Mesenchymal stem cell (in vitro differentiated cells and primary cell): Measurements from ENCODE around the gene CLCN4.

ENCODE experiments used
- DNase-seq: peaks from one replicate; pipeline ENCODE4 v3.0.0-alpha.2; 2013
- H2AFZ ChIP-seq: one replicate; pipeline ENCODE4 v1.6.1; 2013; ENCODE audit warnings: low read depth, mild to moderate bottlenecking, control low read depth, inconsistent platforms, low read length, moderate library complexity
- H2AK5ac ChIP-seq: 2 replicates; pipeline ENCODE4 v1.6.1; 2013; ENCODE audit warnings: low read length, moderate library complexity, mild to moderate bottlenecking, inconsistent platforms; ENCODE audit not compliant: severe bottlenecking
- H2BK120ac ChIP-seq: one replicate; pipeline ENCODE4 v1.6.1; 2013; ENCODE audit warnings: low read depth, mild to moderate bottlenecking, inconsistent platforms, low read length, moderate library complexity
- H2BK12ac ChIP-seq, 2 experiments: one replicate each; pipeline ENCODE4 v1.6.1; 2013; ENCODE audit warnings: inconsistent platforms in 2 of 2, low read length in 2 of 2, mild to moderate bottlenecking in 2 of 2, moderate library complexity in 2 of 2, control low read depth in 1 of 2
- H2BK15ac ChIP-seq: one replicate; pipeline ENCODE4 v1.6.1; 2013; ENCODE audit warnings: mild to moderate bottlenecking, low read depth, inconsistent platforms; ENCODE audit not compliant: poor library complexity, severe bottlenecking
- H2BK5ac ChIP-seq: 2 replicates; pipeline ENCODE4 v1.6.1; 2013; ENCODE audit warnings: low read depth, mild to moderate bottlenecking, low read length, control low read depth, inconsistent platforms; ENCODE audit not compliant: poor library complexity, severe bottlenecking
- H3K14ac ChIP-seq, 2 experiments: one replicate each; pipeline ENCODE4 v1.6.1; 2013; ENCODE audit warnings: inconsistent platforms in 2 of 2, low read length in 2 of 2, control low read depth in 1 of 2, mild to moderate bottlenecking in 1 of 2, moderate library complexity in 1 of 2
- H3K18ac ChIP-seq, 2 experiments: one replicate each; pipeline ENCODE4 v1.6.1; 2013; ENCODE audit warnings: inconsistent platforms in 2 of 2, low read length in 2 of 2, control low read depth in 1 of 2, low read depth in 1 of 2, mild to moderate bottlenecking in 1 of 2
- H3K23ac ChIP-seq, 2 experiments: one replicate each; pipeline ENCODE4 v1.6.1; 2013; ENCODE audit warnings: inconsistent platforms in 2 of 2, low read length in 2 of 2, mild to moderate bottlenecking in 2 of 2, moderate library complexity in 2 of 2, control low read depth in 1 of 2
- H3K27ac ChIP-seq: 2 replicates; pipeline ENCODE4 v1.5.1; 2013; ENCODE audit warnings: mild to moderate bottlenecking, moderate library complexity, low read length, control low read depth, inconsistent platforms; ENCODE audit not compliant: poor library complexity, severe bottlenecking
- H3K27me3 ChIP-seq, 2 experiments: 2 replicates each; pipeline versions ENCODE4 v1.6.1 to v1.7.0; 2013; ENCODE audit warnings: low read length in 2 of 2, mild to moderate bottlenecking in 2 of 2, moderate library complexity in 2 of 2, control low read depth in 1 of 2, inconsistent platforms in 1 of 2; ENCODE audit not compliant: control insufficient read depth in 1 of 2, insufficient read depth in 1 of 2
- H3K36me3 ChIP-seq, 2 experiments: 2 replicates each; pipeline versions ENCODE4 v1.6.1 to v1.7.0; 2013; ENCODE audit warnings: low read length in 2 of 2, control low read depth in 1 of 2, inconsistent platforms in 1 of 2, low read depth in 1 of 2, mild to moderate bottlenecking in 1 of 2; ENCODE audit not compliant: insufficient read depth in 2 of 2, control insufficient read depth in 1 of 2
- H3K4ac ChIP-seq, 2 experiments: one replicate each; pipeline ENCODE4 v1.6.1; 2013; ENCODE audit warnings: inconsistent platforms in 2 of 2, low read length in 2 of 2, mild to moderate bottlenecking in 2 of 2, moderate library complexity in 2 of 2, control low read depth in 1 of 2, low read depth in 1 of 2
- H3K4me1 ChIP-seq: 2 replicates; pipeline ENCODE4 v1.6.1; 2013; ENCODE audit warnings: low read depth, low read length, control low read depth; ENCODE audit not compliant: control insufficient read depth, insufficient read depth
- H3K4me2 ChIP-seq: 2 replicates; pipeline ENCODE4 v1.6.1; 2013; ENCODE audit warnings: low read length, mild to moderate bottlenecking, inconsistent platforms; ENCODE audit not compliant: poor library complexity, severe bottlenecking
- H3K4me3 ChIP-seq, 2 experiments: 2 replicates each; pipeline versions ENCODE4 v1.5.1 to v1.7.0; 2013; ENCODE audit warnings: low read length in 2 of 2, mild to moderate bottlenecking in 2 of 2, control low read depth in 1 of 2, low read depth in 1 of 2; ENCODE audit not compliant: insufficient read depth in 1 of 2
- H3K79me1 ChIP-seq: replicated peaks from 2 replicates; pipeline ENCODE4 v1.6.1; 2013; ENCODE audit warnings: mild to moderate bottlenecking, control low read depth, low read length, inconsistent platforms; ENCODE audit not compliant: poor library complexity, severe bottlenecking
- H3K9ac ChIP-seq: 2 replicates; pipeline ENCODE4 v1.7.0; 2013; ENCODE audit warnings: mild to moderate bottlenecking, low read length, moderate library complexity
- H3K9me3 ChIP-seq: 2 replicates; pipeline ENCODE4 v1.7.0; 2013; ENCODE audit warnings: mild to moderate bottlenecking, low read length; ENCODE audit not compliant: control insufficient read depth
- H4K8ac ChIP-seq: one replicate; pipeline ENCODE4 v1.6.1; 2013; ENCODE audit warnings: inconsistent platforms, mild to moderate bottlenecking, low read length, moderate library complexity
- H4K91ac ChIP-seq: one replicate; pipeline ENCODE4 v1.6.1; 2013; ENCODE audit warnings: mild to moderate bottlenecking, low read length, inconsistent platforms
- WGBS: methylation state at CpG from one replicate; pipeline ENCODE4 v1.1.7; 2013; ENCODE audit warnings: mixed read lengths; 5-methylcytosine and 5-hydroxymethylcytosine counted together

Gene CLCN4

GRCh38 chrX:10128386-10128785, 28.4 kb upstream of the CLCN4 start:
- H2AK5ac ChIP-seq = no peak overlapping the region
- no peak overlapping the region for H4K8ac ChIP-seq
- H2BK15ac ChIP-seq = no peak overlapping the region
- H3K9ac ChIP-seq = no peak overlapping the region
- no peak overlapping the region for H3K4me3 ChIP-seq
- no peak for DNase-seq
- no peak overlapping the region for H3K18ac ChIP-seq
- over 99% methylated on average over 15 of the region's 17 CpGs for WGBS
- H3K4ac ChIP-seq = no peak overlapping the region
- H3K4me1 ChIP-seq = no peaks in the 10 kb centered on the region
- H2BK5ac ChIP-seq = no peak overlapping the region
- peaks cover 17 to 52% of the 10 kb centered on the region in 2 experiments for H3K36me3 ChIP-seq
- no peaks in the 10 kb centered on the region for H3K9me3 ChIP-seq
- no peak overlapping the region for H3K23ac ChIP-seq
- H2AFZ ChIP-seq = no peak overlapping the region
- H2BK120ac ChIP-seq = no peak overlapping the region
- H3K79me1 ChIP-seq = peaks cover 7% of the 10 kb centered on the region
- no peak overlapping the region for H4K91ac ChIP-seq
- no peak overlapping the region for H3K27ac ChIP-seq
- no peak overlapping the region for H2BK12ac ChIP-seq
- H3K27me3 ChIP-seq = no peaks in the 10 kb centered on the region
- H3K14ac ChIP-seq = no peak overlapping the region
- no peak overlapping the region for H3K4me2 ChIP-seq

DNA sequence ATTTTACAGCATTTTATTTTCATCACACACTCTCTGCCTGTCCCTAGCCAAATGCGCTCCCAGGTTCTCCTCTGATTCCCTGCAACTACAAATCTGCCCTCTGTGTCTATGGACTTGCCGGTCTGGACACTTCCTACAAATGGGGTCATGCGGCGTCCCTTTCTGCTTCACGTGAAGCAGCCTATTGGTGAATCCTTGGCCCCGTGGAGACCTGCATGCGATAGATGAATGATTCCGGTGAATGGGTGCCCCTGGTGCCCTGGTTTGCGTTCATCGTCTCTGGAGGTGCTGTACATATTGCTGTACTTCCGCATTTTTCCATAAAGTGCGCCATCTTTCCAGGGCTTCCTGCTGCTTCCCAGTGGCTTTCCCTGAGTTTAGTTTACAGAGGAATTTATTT, 27.5 kb upstream of the CLCN4 start:
- Histone ChIP-seq H3K79me1 (peaks cover 8% of the 10 kb centered on the region), H3K4me2 (no peak overlapping the region), H2AFZ (no peak overlapping the region), H3K4me1 (no peaks in the 10 kb centered on the region), H2BK120ac (no peak overlapping the region), H4K91ac (no peak overlapping the region), H4K8ac (no peak overlapping the region), H3K4ac (no peak overlapping the region), H3K4me3 (no peak overlapping the region), H3K27ac (no peak overlapping the region), H3K27me3 (no peaks in the 10 kb centered on the region), H3K18ac (no peak overlapping the region), H3K9me3 (no peaks in the 10 kb centered on the region), H2BK5ac (no peak overlapping the region), H3K14ac (no peak overlapping the region), H2AK5ac (no peak overlapping the region), H2BK15ac (no peak overlapping the region), H3K9ac (no peak overlapping the region), H3K36me3 (peaks cover 17 to 55% of the 10 kb centered on the region in 2 experiments), H3K23ac (no peak overlapping the region), H2BK12ac (no peak overlapping the region)
- no peak for DNase-seq
- WGBS = over 99% methylated on average over 10 of the region's 12 CpGs

DNA sequence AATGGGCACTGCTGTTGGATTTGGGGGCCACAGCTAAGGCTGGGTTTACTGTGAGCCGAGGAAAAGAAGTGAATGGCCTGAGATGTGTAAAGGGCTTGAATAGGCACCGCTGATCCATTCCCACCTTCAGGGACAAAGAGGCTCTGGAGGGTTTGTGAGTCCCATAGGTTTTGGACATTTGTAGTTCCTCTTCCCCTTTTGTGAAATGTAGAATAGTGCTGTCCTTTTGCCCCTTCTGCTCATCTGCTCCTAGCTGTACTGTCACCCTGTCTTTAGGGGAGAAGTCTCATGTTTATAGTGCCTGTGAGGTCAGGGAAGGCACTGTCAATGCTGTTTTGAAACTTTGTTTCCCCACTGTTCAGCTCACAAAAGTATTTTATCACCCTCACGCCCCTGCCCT, 26.4 kb upstream of the CLCN4 start:
- 100% methylated on average over 2 of the region's 3 CpGs for WGBS
- H3K23ac ChIP-seq = no peak overlapping the region
- DNase-seq = no peak

GRCh38 chrX:10133980-10134676, 22.6 kb upstream of the CLCN4 start:
- no peak overlapping the region for H2AK5ac ChIP-seq
- peaks cover 4% of the 10 kb centered on the region for H3K79me1 ChIP-seq
- no peak overlapping the region for H4K91ac ChIP-seq
- no peak overlapping the region for H2BK12ac ChIP-seq
- H3K4me3 ChIP-seq = no peak overlapping the region
- H3K14ac ChIP-seq = no peak overlapping the region
- H3K9ac ChIP-seq = no peak overlapping the region
- no peak overlapping the region for H3K4ac ChIP-seq
- no peak overlapping the region for H2AFZ ChIP-seq
- no peak overlapping the region for H3K18ac ChIP-seq
- no peak overlapping the region for H3K23ac ChIP-seq
- no peak overlapping the region for H3K4me2 ChIP-seq
- H4K8ac ChIP-seq = no peak overlapping the region
- no peak overlapping the region for H3K27ac ChIP-seq
- no peaks in the 10 kb centered on the region for H3K27me3 ChIP-seq
- no peak overlapping the region for H2BK120ac ChIP-seq
- no peak for DNase-seq
- WGBS = over 99% methylated on average over 15 of the region's 20 CpGs
- no peaks in the 10 kb centered on the region for H3K4me1 ChIP-seq
- H2BK5ac ChIP-seq = no peak overlapping the region
- H3K36me3 ChIP-seq = peaks cover 21 to 45% of the 10 kb centered on the region in 2 experiments
- no peak overlapping the region for H2BK15ac ChIP-seq
- no peaks in the 10 kb centered on the region for H3K9me3 ChIP-seq

More for the DNA sequence above, 26.4 kb upstream of the CLCN4 start:
- no peak overlapping the region for H2BK12ac ChIP-seq
- H3K4me1 ChIP-seq = no peaks in the 10 kb centered on the region
- H3K4ac ChIP-seq = no peak overlapping the region
- H3K9ac ChIP-seq = no peak overlapping the region
- no peak overlapping the region for H2BK15ac ChIP-seq
- no peak overlapping the region for H4K8ac ChIP-seq
- peaks cover 6% of the 10 kb centered on the region for H3K79me1 ChIP-seq
- peaks cover 22 to 53% of the 10 kb centered on the region in 2 experiments for H3K36me3 ChIP-seq
- no peak overlapping the region for H3K14ac ChIP-seq
- no peak overlapping the region for H3K4me2 ChIP-seq
- H3K4me3 ChIP-seq = no peak overlapping the region
- H2BK120ac ChIP-seq = no peak overlapping the region
- no peak overlapping the region for H2AK5ac ChIP-seq
- no peak overlapping the region for H2BK5ac ChIP-seq
- H3K27ac ChIP-seq = no peak overlapping the region
- no peak overlapping the region for H4K91ac ChIP-seq
- H3K18ac ChIP-seq = no peak overlapping the region
- no peak overlapping the region for H2AFZ ChIP-seq
- H3K9me3 ChIP-seq = no peaks in the 10 kb centered on the region
- H3K27me3 ChIP-seq = no peaks in the 10 kb centered on the region
